Muscle of arm (tissue), 14 donors: ENCODE measurements around the gene DROSHA. TPM values are rescaled to one million over a fixed set of nuclear protein-coding genes. Genes with fewer than 3 reads are reported as not detected.
"Not testable (repeated sequence)": the region's sequence is repeated elsewhere in the genome, so short reads cannot be mapped to it uniquely, and the experiment has no call there.

ENCODE experiments used
- DNase-seq: peaks from one replicate; pipeline ENCODE4 v3.0.0-alpha.2; 2013
- long read RNA-seq, 11 donors: transcript quantifications; one replicate each; lab custom pipeline, GENCODE V29; 2026
- polyA plus RNA-seq, 12 donors: library from polyadenylated mRNA; unstranded; fragments of 120-200 nt; gene quantifications; one replicate each; pipeline ENCODE4 v1.2.1, GENCODE V29; 2013; ENCODE audit not compliant: insufficient read length in 12 of 12

DROSHA gene, protein sequence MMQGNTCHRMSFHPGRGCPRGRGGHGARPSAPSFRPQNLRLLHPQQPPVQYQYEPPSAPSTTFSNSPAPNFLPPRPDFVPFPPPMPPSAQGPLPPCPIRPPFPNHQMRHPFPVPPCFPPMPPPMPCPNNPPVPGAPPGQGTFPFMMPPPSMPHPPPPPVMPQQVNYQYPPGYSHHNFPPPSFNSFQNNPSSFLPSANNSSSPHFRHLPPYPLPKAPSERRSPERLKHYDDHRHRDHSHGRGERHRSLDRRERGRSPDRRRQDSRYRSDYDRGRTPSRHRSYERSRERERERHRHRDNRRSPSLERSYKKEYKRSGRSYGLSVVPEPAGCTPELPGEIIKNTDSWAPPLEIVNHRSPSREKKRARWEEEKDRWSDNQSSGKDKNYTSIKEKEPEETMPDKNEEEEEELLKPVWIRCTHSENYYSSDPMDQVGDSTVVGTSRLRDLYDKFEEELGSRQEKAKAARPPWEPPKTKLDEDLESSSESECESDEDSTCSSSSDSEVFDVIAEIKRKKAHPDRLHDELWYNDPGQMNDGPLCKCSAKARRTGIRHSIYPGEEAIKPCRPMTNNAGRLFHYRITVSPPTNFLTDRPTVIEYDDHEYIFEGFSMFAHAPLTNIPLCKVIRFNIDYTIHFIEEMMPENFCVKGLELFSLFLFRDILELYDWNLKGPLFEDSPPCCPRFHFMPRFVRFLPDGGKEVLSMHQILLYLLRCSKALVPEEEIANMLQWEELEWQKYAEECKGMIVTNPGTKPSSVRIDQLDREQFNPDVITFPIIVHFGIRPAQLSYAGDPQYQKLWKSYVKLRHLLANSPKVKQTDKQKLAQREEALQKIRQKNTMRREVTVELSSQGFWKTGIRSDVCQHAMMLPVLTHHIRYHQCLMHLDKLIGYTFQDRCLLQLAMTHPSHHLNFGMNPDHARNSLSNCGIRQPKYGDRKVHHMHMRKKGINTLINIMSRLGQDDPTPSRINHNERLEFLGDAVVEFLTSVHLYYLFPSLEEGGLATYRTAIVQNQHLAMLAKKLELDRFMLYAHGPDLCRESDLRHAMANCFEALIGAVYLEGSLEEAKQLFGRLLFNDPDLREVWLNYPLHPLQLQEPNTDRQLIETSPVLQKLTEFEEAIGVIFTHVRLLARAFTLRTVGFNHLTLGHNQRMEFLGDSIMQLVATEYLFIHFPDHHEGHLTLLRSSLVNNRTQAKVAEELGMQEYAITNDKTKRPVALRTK (N-terminal part only)
- 10 to 100 TPM in 11 of 12 donors, not detected in 1; 33.4 to 88.7 (median 55.0) TPM for polyA plus RNA-seq
- long read RNA-seq, donor 1, transcript DROSHA-221 (3 exons, 567 nt), result major isoform, 5 of 18 reads
- long read RNA-seq, donor 1, partial matches to known transcripts, result 10 of 18 reads
- long read RNA-seq, donor 1, other reads (novel, unspliced or antisense), result 0 of 18 reads
- long read RNA-seq, donor 2, transcript DROSHA-221 (3 exons, 567 nt), result major isoform, 5 of 5 reads
- long read RNA-seq, donor 2, partial matches to known transcripts, result 0 of 5 reads
- long read RNA-seq, donor 2, other reads (novel, unspliced or antisense), result 0 of 5 reads
- long read RNA-seq, donor 3, result 0 reads
- long read RNA-seq, donor 4, result 0 reads
- long read RNA-seq, donor 5, full-length matches to known transcripts, result 3 of 3 reads
- long read RNA-seq, donor 5, partial matches to known transcripts, result 0 of 3 reads
- long read RNA-seq, donor 5, other reads (novel, unspliced or antisense), result 0 of 3 reads
- long read RNA-seq, donor 6, full-length matches to known transcripts, result 5 of 5 reads
- long read RNA-seq, donor 6, partial matches to known transcripts, result 0 of 5 reads
- long read RNA-seq, donor 6, other reads (novel, unspliced or antisense), result 0 of 5 reads
- long read RNA-seq, donor 7, partial matches to known transcripts, result 0 of 1 reads
- long read RNA-seq, donor 7, other reads (novel, unspliced or antisense), result 0 of 1 reads
- long read RNA-seq, donor 8, partial matches to known transcripts, result 12 of 14 reads
- long read RNA-seq, donor 8, other reads (novel, unspliced or antisense), result 0 of 14 reads
- long read RNA-seq, donor 9, partial matches to known transcripts, result 6 of 7 reads
- long read RNA-seq, donor 9, other reads (novel, unspliced or antisense), result 0 of 7 reads
- long read RNA-seq, donor 10, partial matches to known transcripts, result 0 of 1 reads
- long read RNA-seq, donor 10, other reads (novel, unspliced or antisense), result 0 of 1 reads
- long read RNA-seq, donor 11, partial matches to known transcripts, result 0 of 6 reads
- long read RNA-seq, donor 11, other reads (novel, unspliced or antisense), result 0 of 6 reads

DNA sequence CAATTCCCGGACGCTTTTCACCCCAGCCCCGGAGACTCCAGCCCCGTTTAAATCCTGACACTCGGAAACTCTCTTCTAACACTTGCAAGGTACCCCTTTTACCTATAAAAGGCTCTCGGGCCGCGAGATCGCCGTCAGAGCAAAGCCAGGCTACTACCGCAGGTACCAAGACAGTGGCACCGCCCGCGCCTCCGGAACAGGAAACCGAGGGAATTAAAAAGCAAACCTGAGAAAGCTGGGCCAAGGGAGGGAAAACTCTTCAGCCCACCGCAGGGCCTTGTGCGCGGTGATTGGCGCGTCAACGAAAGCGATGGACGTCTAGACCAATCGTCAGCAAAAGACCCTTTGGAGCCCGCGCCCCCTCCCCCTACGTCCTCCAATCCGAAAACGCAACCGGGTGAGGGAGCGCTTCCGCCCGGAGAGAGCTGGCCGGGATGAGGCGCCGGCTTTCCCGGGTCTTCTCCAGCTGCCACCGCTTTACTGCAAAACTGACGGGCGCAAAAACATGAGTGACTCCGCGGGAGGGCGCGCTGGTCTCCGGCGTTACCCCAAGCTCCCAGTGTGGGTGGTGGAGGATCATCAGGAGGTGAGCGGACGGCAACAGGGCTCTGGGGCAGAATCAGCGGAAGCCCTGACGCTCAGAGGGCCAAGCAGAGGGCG lies at the start of gene DROSHA, which contains the start of gene C5orf22:
Gene DROSHA (minus strand): TSS at position 206 of the 660 bp plus-strand sequence. CDS start 3,034 bp downstream, outside the sequence.
Gene C5orf22 (plus strand): TSS at position 414 of the 660 bp plus-strand sequence. CDS start 92 bp downstream, at position 506.
- peak; percentile 97 for DNase-seq

DNA sequence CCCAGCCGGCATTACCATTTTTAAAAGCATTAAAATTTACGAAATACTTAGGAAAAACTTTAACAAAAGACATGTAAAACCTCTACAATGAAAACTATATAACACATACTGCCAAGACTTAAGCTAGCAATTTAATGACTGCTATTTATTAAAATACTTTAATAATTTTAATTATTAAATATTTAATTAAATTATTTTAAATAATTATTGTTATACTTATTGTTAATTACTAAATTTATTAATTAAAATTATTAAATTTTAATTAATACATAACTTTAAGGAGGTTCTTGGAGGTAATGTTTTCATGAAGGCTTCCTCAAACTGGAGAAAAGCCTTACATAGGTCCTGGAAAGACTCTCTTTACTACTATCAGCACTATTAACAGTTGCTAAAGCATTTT lies 47.7 kb upstream of the DROSHA start:
- no peak for DNase-seq

DNA sequence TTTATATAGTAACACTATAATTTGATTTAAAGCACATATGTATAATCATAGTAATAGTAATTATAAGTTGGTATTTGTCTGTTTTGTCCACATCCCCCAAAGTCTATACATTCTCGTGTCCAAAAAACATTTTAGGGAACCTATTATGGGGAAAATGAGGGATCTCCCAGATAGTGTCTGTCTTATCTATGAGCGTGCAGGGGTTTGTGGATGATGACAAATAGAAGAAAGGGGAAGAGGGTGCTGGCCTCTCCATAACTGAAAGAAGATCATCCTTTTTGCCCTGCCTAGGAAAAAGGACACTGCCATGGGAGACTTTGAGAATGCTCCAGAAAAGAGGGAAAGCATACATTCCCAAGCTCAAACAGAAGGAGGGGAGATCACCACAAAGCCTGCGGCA lies 45.5 kb upstream of the DROSHA start:
- DNase-seq, result no peak

DNA sequence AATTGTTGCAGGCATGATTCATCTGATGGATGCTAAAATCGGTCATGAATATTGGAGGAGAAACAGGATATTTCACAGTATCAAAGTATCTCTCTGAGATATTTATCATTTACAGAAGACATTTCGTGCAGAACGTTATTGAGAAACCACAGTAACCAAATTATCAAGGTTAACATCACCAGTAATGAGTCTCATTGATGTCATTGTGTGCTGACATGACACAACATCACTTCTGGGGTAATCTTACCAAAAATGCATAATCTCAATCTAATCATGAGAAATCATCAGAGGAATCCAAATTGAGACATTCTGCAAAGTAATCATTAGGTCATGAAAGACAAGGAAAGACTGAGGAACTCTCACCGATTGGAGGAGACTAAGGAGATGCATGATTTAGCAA lies 42.9 kb upstream of the DROSHA start:
- no peak for DNase-seq

DNA sequence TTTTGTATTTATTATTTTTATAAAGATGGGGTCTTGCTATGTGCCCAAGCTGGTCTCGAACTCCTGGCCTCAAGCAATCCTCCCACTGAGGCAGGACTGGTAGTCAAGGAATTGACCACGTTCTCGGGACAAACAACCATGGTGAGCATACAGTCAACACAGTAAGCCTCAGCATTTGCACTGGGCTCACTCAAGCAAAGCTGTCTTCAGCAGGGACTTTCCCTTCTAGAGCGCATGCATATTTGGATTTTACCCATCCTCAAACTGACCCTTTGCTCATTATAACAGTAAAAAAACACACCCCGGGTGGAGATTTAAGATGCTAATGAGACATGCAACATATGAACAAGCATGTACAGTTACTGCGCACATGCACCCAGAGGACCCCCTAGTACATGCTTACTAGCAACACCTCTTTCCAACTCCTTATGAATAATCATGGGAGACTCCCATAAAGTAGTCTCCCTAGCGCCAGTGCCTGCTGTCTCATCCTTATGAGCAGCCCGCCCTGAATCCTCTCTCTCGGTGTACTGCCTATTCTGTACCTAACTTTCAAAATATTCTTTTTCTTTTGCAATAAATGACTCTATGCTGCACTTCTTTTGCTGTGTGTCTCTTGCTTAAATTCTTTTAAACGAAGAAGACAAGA lies 41.7 kb upstream of the DROSHA start:
- no peak for DNase-seq

DNA sequence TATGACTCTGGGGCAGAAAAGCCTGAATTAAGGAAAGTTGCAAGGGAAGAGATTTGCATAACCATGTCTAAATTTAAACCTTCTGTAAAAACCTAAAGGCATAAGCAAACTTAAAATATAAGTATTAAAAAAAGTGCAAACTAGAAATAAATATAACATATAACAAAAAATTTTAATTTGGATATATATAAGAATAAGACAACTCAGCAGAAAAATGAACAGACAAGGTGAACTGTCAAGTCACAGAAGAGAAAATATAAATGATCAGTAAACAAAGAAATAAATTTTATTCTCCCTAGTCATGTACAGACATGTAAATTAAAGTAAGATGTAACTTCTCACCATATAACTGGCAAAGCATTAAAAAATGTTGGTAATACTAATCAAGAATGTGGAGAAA lies 37.2 kb upstream of the DROSHA start:
- no peak for DNase-seq

DNA sequence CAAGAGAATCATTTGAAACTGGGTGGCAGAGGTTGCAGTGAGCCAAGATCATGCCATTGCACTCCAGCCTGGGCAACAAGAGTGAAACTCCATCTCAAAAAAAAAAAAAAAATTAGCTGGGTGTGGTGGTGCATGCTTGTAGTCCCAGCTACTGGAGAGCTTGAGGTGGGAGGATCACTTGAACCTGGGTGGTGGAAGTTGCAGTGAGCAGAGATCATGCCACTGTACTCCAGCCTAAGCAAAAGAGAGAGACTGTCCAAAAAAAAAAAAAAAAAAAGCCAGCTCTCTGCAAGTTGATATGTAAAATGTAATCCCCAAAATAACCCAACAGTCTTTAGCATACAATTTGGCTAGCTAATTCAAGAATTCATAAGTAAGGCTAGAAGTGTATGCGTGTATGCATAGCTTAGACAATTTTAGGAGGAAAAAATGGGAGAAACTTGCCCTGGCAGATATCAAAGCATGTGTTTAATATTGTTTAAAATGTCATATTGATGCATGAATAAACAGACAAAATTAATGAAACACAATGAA lies 36.5 kb upstream of the DROSHA start:
- DNase-seq, result no peak

DNA sequence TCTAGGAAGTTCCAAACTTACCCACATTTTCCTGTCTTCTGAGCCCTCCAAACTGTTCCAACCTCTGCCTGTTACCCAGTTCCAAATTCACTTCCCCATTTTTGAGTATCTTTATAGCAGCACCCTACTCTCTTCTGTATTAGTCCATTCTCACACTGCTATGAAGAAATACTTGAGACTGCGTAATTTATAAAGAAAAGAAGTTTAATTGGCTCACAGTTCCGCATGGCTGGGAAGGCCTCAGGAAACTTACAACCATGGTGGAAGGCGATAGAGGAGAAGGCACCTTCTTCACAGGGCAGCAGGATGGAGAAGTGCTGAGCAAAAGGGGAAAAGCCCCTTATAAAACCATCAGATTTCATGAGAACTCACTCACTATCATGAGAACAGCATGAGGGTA lies 34.5 kb upstream of the DROSHA start:
- DNase-seq, result not testable (repeated sequence)

DNA sequence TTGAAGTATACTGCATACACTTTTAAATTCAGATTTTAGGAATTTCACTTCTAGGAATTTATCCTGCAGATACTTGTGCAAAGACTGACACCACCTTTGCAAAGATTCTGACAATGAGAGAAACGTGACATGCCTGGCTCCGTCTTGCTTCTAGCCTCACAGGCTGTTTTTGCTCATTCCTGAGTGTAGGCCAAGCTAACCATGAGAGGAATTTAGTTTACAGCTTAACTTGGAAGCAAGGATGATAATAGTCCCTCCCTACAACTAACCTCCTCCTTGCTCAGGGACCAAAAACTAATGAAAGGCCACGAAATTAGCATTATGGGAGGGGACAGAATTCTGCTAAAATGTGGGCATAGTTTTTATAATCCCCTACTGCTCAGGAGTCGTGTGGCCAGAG lies 31.3 kb upstream of the DROSHA start:
- no peak for DNase-seq

DNA sequence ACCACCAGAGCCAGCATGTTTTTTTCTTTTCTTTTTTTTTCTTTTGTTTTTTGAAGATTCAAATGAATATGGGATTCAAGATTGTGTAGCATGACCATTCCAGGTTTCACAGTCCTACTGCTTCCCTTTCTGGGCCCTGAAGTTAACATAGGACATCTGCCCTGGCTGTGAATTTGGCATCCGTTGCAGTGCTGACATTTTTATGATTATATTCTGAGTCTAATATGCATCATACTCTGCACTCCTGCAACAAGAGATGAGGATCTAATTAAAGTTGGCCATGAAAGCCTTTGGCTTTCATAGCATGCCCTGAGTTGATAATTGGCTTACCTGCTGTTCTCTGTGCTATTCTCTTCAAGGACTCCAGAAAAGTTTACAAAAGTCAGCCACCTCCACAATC lies 30.1 kb upstream of the DROSHA start:
- DNase-seq, result peak; percentile 19

DNA sequence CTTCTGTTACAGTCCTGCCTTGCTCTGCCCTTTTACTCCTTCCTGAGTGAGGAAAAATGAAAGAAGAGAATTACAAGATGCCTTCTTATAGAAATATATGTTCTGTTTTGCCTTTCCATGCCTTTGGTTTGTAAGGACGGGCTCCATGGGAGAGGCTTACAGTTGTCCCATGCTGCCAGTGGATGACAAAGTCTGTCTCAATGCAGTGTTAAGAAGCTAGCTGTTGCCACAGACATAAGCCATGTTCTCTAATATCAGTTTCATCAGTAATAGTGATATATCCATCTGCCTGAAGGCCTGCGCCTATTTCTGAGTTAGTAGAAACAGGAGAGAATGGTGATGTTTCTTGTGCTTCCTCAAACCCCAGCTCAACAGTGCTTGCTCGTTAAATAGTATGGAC lies 28.0 kb upstream of the DROSHA start:
- no peak for DNase-seq

DNA sequence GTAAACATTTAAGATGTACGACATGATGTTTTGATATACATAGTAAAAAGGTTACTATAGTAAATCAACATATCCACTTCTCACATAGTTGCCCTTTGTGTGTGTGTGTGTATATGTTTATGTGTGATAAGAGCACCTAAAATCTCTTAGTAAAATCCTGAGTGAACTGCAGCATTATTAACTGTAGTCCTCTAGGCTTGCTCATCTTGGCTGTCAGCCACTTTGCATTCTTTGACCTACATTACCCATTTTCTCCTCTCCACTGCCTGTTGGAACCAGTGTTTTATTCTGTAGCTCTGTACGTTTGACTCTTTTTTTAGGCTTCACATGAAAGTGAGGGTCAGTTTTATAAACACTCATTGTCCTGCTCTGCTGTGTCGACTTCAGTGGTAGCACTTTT lies 24.6 kb upstream of the DROSHA start:
- no peak for DNase-seq

DNA sequence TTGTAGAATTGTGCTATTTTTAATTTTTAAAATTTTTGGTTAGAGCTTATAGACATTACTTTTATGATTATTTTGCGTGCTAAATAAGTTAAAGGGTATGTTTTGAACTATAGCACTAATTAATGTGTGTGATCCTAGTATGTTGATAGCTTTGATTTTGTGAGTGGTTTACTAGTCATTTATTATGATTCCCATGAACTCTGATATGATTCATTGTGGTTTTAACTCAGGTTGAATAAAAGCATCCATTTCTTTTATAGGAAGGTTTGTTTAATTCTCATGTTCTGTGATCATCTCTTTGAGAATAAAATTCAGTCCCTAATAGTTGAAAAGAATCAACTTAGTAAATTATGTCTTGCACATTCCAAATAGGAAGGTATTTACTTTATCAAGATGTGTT lies 22.7 kb upstream of the DROSHA start:
- no peak for DNase-seq

DNA sequence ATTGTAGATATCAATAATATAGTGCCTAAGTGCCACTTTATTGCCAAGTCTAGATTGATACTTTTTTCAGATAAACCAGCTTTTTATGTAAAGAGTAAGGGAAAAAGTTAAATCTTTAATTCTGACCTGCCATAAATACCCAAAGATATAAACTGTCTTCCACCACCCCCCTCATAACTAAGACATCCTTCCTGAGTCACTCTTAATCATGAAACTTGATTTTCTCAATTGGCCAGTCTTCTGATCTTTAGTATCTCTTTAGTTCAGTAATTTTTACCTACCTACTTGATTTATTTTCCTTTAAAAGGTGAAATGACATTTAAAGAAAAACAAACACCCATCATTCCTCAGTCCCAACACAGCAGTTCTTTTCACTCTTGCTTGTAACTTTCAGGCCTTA lies 22.0 kb upstream of the DROSHA start:
- no peak for DNase-seq

DNA sequence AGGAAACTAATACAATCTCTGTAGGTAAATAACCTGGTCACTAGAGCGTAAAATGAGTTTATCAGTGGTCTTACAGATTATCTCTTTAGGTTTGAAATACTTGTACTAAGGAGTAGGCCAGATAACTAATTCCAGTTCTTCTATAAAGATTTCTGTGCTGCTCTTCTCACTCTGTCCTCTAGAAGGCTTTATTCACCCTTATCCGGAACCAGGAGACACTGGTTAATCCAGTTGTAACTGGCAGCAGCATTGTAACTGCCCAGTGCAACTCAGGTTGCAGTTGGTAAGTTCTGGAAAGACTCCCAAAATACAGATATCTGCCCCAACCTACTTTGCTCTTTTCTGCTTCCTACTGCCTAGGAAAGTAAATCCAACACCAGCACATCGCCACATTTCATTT lies 20.0 kb upstream of the DROSHA start:
- no peak for DNase-seq

DNA sequence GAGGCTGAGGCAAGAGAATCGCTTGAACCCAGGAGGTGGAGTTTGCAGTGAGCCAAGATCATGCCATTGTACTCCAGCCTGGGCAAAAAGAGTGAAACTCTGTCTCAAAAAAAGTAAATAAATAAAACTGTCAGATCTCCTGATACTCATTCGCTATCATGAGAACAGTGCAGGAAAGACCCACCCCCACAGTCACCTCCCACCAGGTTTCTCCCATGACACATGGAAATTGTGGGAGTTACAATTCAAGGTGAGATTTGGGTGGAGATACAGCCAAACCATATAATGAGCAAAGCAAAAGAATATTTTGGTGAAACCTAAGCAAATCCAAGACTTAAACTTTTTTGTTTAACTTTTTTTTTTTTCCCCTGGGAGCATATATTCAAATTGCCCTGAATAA lies 17.2 kb upstream of the DROSHA start:
- DNase-seq, result not testable (repeated sequence)

DNA sequence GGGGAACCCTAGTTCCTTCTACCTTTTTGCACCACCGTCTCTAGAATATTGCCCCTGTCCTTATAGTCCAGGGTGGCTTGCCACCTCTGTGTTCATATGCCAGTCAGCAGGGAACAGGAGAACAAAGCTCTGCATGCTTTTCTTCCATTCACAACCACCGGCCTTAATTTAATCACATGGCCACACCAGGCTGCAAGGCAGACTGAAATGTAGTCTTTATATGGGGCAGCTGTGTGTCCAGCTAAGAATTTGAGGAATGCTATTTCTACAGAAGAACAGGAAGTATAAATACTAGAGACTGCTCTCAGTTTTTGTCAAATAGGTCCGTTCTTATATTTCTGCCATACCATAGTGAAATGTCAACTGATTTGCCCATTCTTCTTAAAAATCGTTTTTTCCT lies 6.0 kb upstream of the DROSHA start:
- DNase-seq, result no peak

DNA sequence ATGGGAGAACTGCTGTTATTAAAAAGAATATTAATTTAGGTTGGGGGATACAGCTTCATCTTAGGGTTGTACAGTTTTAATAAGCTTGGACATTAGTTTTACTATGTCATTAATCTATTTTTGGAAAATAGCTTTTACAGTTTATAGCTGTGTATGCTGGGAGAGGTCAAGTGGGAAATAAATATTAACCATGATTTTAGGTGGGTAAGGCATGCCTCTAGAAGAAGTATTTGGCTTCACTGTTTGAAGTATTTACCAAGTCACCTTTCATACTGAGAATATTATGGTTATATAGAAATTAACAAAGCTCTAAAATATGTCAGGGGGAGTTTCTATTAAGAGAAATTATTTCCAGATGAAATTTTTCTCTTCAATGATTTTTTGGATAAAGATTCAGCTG lies 5.5 kb upstream of the DROSHA start:
- DNase-seq, result no peak
